ENCODE data around the gene CDT1. TPM values are rescaled to one million over a fixed set of nuclear protein-coding genes. Genes with fewer than 3 reads are reported as not detected.

CDT1 gene
- total and polyA plus RNA-seq, 5 experiments from 2014 or later, result 0.13 to 0.74 (median 0.36) TPM; not detected in 1

GRCh38 chr16:88826070-88826840, 22.7 kb downstream of the CDT1 start:
- no peak overlapping the region for H3K4me3 Mint-ChIP-seq
- H3K4me1 Mint-ChIP-seq, result peaks cover 0 to 2% (median under 1%) of the 10 kb centered on the region in 4 donors
- H3K27me3 Mint-ChIP-seq, result no peaks in the 10 kb centered on the region
- H3K9me3 Mint-ChIP-seq, result no peaks in the 10 kb centered on the region
- peaks cover 0 to 3% (median 2%) of the 10 kb centered on the region in 3 donors for H3K36me3 Mint-ChIP-seq
- DNase-seq (no peak), ATAC-seq (no peak)
- POLR2A ChIA-PET, result interaction anchor here (0.5 to 0.6 kb wide), 2 partner anchors 10 to 147 kb away, joined by 3 to 4 read pairs; no protein-coding TSS in a partner anchor
- peak overlapping the region in 1 of 10 donors; percentile 25 for H3K27ac Mint-ChIP-seq

GRCh38 chr16:88827727-88828126, 24.1 kb downstream of the CDT1 start:
- H3K4me3 Mint-ChIP-seq, result no peak overlapping the region
- H3K36me3 Mint-ChIP-seq, result peaks cover 0 to 1% (median under 1%) of the 10 kb centered on the region in 3 donors
- no peak for DNase-seq
- no peaks in the 10 kb centered on the region for H3K27me3 Mint-ChIP-seq
- H3K9me3 Mint-ChIP-seq, result no peaks in the 10 kb centered on the region
- peaks cover 0 to 2% (median under 1%) of the 10 kb centered on the region in 4 donors for H3K4me1 Mint-ChIP-seq
- ATAC-seq, result no peak
- POLR2A ChIA-PET, result no interaction called here
- no peak overlapping the region for H3K27ac Mint-ChIP-seq

- POLR2A ChIA-PET, result no interaction called here
- no peaks in the 10 kb centered on the region for H3K9me3 Mint-ChIP-seq
- no peak for ATAC-seq
These were observed 25.1 kb downstream of the CDT1 start for GRCh38 chr16:88828711-88829110.

GRCh38 chr16:88830258-88830657, 26.7 kb downstream of the CDT1 start:
- Mint-ChIP-seq H3K27ac (peak overlapping the region in 1 of 10 donors; percentile 32), H3K4me1 (peaks cover 0 to 2% (median under 1%) of the 10 kb centered on the region in 4 donors)
- POLR2A ChIA-PET, result interaction anchor here (0.6 kb wide), 1 partner anchor 18 kb away, joined by 3 read pairs; the partner anchor contains the start of gene APRT

More at GRCh38 chr16:88828711-88829110, 25.1 kb downstream of the CDT1 start:
- peaks cover 0 to 2% (median under 1%) of the 10 kb centered on the region in 4 donors for H3K4me1 Mint-ChIP-seq
- peaks cover 0 to 1% (median 0%) of the 10 kb centered on the region in 3 donors for H3K36me3 Mint-ChIP-seq
- H3K27me3 Mint-ChIP-seq, result no peaks in the 10 kb centered on the region
- no peak overlapping the region for H3K4me3 Mint-ChIP-seq
- DNase-seq, result no peak
- no peak overlapping the region for H3K27ac Mint-ChIP-seq

GRCh38 chr16:88830783-88831182, 27.2 kb downstream of the CDT1 start:
- ATAC-seq, result no peak
- no peaks in the 10 kb centered on the region for H3K27me3 Mint-ChIP-seq
- peaks cover 0 to 5% (median 2%) of the 10 kb centered on the region in 3 donors for H3K36me3 Mint-ChIP-seq
- no peak overlapping the region for H3K4me3 Mint-ChIP-seq
- H3K9me3 Mint-ChIP-seq, result no peaks in the 10 kb centered on the region
- POLR2A ChIA-PET, result interaction anchor here (0.6 kb wide), 1 partner anchor 19 kb away, joined by 3 read pairs; the partner anchor contains the start of gene APRT
- DNase-seq, result no peak
- no peak overlapping the region for H3K27ac Mint-ChIP-seq
- peaks cover 0 to 1% (median under 1%) of the 10 kb centered on the region in 4 donors for H3K4me1 Mint-ChIP-seq

More at GRCh38 chr16:88830258-88830657, 26.7 kb downstream of the CDT1 start:
- peaks cover 0 to 5% (median 2%) of the 10 kb centered on the region in 3 donors for H3K36me3 Mint-ChIP-seq
- no peak for DNase-seq
- no peaks in the 10 kb centered on the region for H3K9me3 Mint-ChIP-seq
- no peaks in the 10 kb centered on the region for H3K27me3 Mint-ChIP-seq
- ATAC-seq, result no peak
- no peak overlapping the region for H3K4me3 Mint-ChIP-seq

- H3K4me3 Mint-ChIP-seq, result no peak overlapping the region
- DNase-seq, result no peak
- ATAC-seq, result no peak
- peaks cover 0 to 4% (median 2%) of the 10 kb centered on the region in 3 donors for H3K36me3 Mint-ChIP-seq
- H3K9me3 Mint-ChIP-seq, result no peaks in the 10 kb centered on the region
- no peaks in the 10 kb centered on the region for H3K27me3 Mint-ChIP-seq
- H3K4me1 Mint-ChIP-seq, result peaks cover 0 to 1% (median 0%) of the 10 kb centered on the region in 4 donors
- no peak overlapping the region for H3K27ac Mint-ChIP-seq
- POLR2A ChIA-PET, result no interaction called here
These were observed 28.2 kb downstream of the CDT1 start for GRCh38 chr16:88831838-88832237.

GRCh38 chr16:88833086-88833485, 29.5 kb downstream of the CDT1 start:
- ATAC-seq (no peak), DNase-seq (no peak)
- H3K4me1 Mint-ChIP-seq, result peaks cover 0 to 1% (median 0%) of the 10 kb centered on the region in 4 donors
- no peak overlapping the region for H3K4me3 Mint-ChIP-seq
- H3K27me3 Mint-ChIP-seq, result no peaks in the 10 kb centered on the region
- POLR2A ChIA-PET, result no interaction called here
- H3K36me3 Mint-ChIP-seq, result peaks cover 0 to 4% (median 2%) of the 10 kb centered on the region in 3 donors
- H3K9me3 Mint-ChIP-seq, result no peaks in the 10 kb centered on the region
- H3K27ac Mint-ChIP-seq, result no peak overlapping the region

GRCh38 chr16:88834670-88835069, 31.1 kb downstream of the CDT1 start:
- H3K36me3 Mint-ChIP-seq, result peaks cover 0 to 4% (median 4%) of the 10 kb centered on the region in 3 donors
- no peaks in the 10 kb centered on the region for H3K9me3 Mint-ChIP-seq
- H3K27me3 Mint-ChIP-seq, result no peaks in the 10 kb centered on the region
- ATAC-seq (no peak), DNase-seq (no peak)
- POLR2A ChIA-PET, result no interaction called here
- H3K27ac Mint-ChIP-seq, result no peak overlapping the region
- peaks cover 0 to 1% (median 0%) of the 10 kb centered on the region in 4 donors for H3K4me1 Mint-ChIP-seq
- no peak overlapping the region for H3K4me3 Mint-ChIP-seq

- no peaks in the 10 kb centered on the region for H3K9me3 Mint-ChIP-seq
- H3K27ac Mint-ChIP-seq, result no peak overlapping the region
- DNase-seq, result no peak
- ATAC-seq, result no peak
- no peaks in the 10 kb centered on the region for H3K27me3 Mint-ChIP-seq
- H3K4me1 Mint-ChIP-seq, result no peaks in the 10 kb centered on the region
- POLR2A ChIA-PET, result no interaction called here
- H3K4me3 Mint-ChIP-seq, result no peak overlapping the region
- H3K36me3 Mint-ChIP-seq, result peaks cover 0 to 8% (median 8%) of the 10 kb centered on the region in 3 donors
These were observed 31.8 kb downstream of the CDT1 start for GRCh38 chr16:88835383-88835782.

- ATAC-seq, result no peak
- no peak overlapping the region for H3K27ac Mint-ChIP-seq
- no peaks in the 10 kb centered on the region for H3K9me3 Mint-ChIP-seq
- POLR2A ChIA-PET, result no interaction called here
- H3K36me3 Mint-ChIP-seq, result peaks cover 0 to 8% (median 8%) of the 10 kb centered on the region in 3 donors
- no peaks in the 10 kb centered on the region for H3K27me3 Mint-ChIP-seq
- H3K4me1 Mint-ChIP-seq, result no peaks in the 10 kb centered on the region
- DNase-seq, result no peak
- H3K4me3 Mint-ChIP-seq, result no peak overlapping the region
These were observed 32.2 kb downstream of the CDT1 start for GRCh38 chr16:88835818-88836217.

GRCh38 chr16:88836791-88837190, 33.2 kb downstream of the CDT1 start:
- Mint-ChIP-seq H3K4me1 (no peaks in the 10 kb centered on the region), H3K36me3 (peaks cover 0 to 8% (median 8%) of the 10 kb centered on the region in 3 donors), H3K4me3 (no peak overlapping the region), H3K9me3 (no peaks in the 10 kb centered on the region), H3K27me3 (no peaks in the 10 kb centered on the region), H3K27ac (no peak overlapping the region)
- ATAC-seq (no peak), DNase-seq (no peak)
- POLR2A ChIA-PET, result interaction anchor here (0.7 kb wide), 1 partner anchor 10 kb away, joined by 3 read pairs; no protein-coding TSS in a partner anchor

- no peaks in the 10 kb centered on the region for H3K27me3 Mint-ChIP-seq
- H3K4me1 Mint-ChIP-seq, result no peaks in the 10 kb centered on the region
- no peak for ATAC-seq
- no peak for DNase-seq
- POLR2A ChIA-PET, result no interaction called here
- H3K9me3 Mint-ChIP-seq, result no peaks in the 10 kb centered on the region
- H3K27ac Mint-ChIP-seq, result no peak overlapping the region
- H3K36me3 Mint-ChIP-seq, result peaks cover 0 to 8% (median 8%) of the 10 kb centered on the region in 3 donors
- H3K4me3 Mint-ChIP-seq, result no peak overlapping the region
These were observed 34.2 kb downstream of the CDT1 start for GRCh38 chr16:88837806-88838205.

- ATAC-seq (no peak), DNase-seq (no peak)
- POLR2A ChIA-PET, result interaction anchor here (1.0 kb wide), 1 partner anchor 27 kb away, joined by 4 read pairs; the partner anchor contains the start of gene APRT
- no peak overlapping the region for H3K4me3 Mint-ChIP-seq
- no peaks in the 10 kb centered on the region for H3K9me3 Mint-ChIP-seq
- no peaks in the 10 kb centered on the region for H3K4me1 Mint-ChIP-seq
- H3K27ac Mint-ChIP-seq, result no peak overlapping the region
- H3K36me3 Mint-ChIP-seq, result peaks cover 0 to 8% (median 8%) of the 10 kb centered on the region in 3 donors
- H3K27me3 Mint-ChIP-seq, result no peaks in the 10 kb centered on the region
These were observed 35.0 kb downstream of the CDT1 start for GRCh38 chr16:88838566-88838965.
